Measurements from ENCODE around the gene NACAD. TPM values are rescaled to one million over a fixed set of nuclear protein-coding genes. Genes with fewer than 3 reads are reported as not detected.

NACAD gene
- total RNA-seq, 4 donors from 2014 or later, result 0.51 to 26.9 (median 5.4) TPM

GRCh38 chr7:45119550-45119949 lies 30.8 kb upstream of the NACAD start:
- no peaks in the 10 kb centered on the region for H3K9me3 ChIP-seq
- H3K27ac ChIP-seq, result no peak overlapping the region
- H3K27me3 ChIP-seq, result no peaks in the 10 kb centered on the region
- TF ChIP-seq, protein P1, sequence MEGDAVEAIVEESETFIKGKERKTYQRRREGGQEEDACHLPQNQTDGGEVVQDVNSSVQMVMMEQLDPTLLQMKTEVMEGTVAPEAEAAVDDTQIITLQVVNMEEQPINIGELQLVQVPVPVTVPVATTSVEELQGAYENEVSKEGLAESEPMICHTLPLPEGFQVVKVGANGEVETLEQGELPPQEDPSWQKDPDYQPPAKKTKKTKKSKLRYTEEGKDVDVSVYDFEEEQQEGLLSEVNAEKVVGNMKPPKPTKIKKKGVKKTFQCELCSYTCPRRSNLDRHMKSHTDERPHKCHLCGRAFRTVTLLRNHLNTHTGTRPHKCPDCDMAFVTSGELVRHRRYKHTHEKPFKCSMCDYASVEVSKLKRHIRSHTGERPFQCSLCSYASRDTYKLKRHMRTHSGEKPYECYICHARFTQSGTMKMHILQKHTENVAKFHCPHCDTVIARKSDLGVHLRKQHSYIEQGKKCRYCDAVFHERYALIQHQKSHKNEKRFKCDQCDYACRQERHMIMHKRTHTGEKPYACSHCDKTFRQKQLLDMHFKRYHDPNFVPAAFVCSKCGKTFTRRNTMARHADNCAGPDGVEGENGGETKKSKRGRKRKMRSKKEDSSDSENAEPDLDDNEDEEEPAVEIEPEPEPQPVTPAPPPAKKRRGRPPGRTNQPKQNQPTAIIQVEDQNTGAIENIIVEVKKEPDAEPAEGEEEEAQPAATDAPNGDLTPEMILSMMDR (IDR thresholded peaks at IDR 0.05), result no peak
- no peak for TF ChIP-seq POLR2A (IDR thresholded peaks at IDR 0.05)
- H3K4me3 ChIP-seq, result no peak overlapping the region
- H3K4me1 ChIP-seq, result no peaks in the 10 kb centered on the region
- no peak for DNase-seq
- intact Hi-C loops (cut with DNase I; ENCODE audit: low total_unique reads), result no loop called here
- H3K36me3 ChIP-seq, result no peaks in the 10 kb centered on the region

DNA sequence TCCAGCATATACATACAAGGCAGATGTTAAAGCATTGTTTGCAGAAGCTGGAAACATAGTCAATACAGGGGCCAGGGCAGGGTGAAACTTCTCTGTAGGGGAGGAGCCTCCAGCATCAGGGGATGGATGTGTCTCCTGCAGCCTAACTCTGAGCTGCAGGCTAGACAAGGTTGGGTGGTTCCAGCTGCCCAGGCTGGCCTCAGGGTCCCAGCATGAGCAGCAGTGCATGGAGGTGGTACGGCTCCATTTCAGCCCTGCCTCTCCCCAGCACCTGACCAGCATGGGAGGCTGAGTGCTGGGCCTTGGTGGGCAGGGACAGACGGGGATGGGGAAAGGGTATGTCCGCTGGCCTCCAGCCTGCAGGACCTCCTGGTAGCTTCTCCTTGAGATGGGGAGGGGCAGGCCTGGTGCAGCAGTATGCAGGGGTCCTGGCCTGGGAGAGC lies 30.1 kb upstream of the NACAD start:
- Histone ChIP-seq H3K4me1 (no peaks in the 10 kb centered on the region), H3K27ac (no peak overlapping the region), H3K4me3 (no peak overlapping the region), H3K27me3 (no peaks in the 10 kb centered on the region), H3K36me3 (no peaks in the 10 kb centered on the region), H3K9me3 (no peaks in the 10 kb centered on the region)
- DNase-seq, result no peak
- intact Hi-C loops (cut with DNase I; ENCODE audit: low total_unique reads), result no loop called here
- TF ChIP-seq, protein P1 (IDR thresholded peaks at IDR 0.05), result no peak
- TF ChIP-seq POLR2A (IDR thresholded peaks at IDR 0.05), result no peak

DNA sequence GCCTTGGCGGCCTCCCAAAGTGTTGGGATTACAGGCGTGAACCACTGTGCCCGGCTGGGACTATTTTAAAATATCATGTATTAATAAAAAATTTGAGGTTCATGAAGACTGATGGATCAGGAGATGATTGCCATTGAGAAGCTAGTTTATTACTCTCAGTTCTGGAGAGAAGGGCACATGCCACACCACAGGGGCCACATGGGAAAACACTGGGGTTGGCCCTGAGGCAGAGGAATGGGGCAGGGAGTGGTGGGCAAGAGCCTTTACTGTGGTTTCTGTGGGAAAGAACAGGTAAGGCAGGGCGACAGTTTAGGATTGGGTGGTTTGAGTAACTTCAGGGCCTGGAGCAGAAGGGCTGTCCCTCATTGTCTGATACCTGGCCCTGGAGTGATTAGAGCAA lies 29.5 kb upstream of the NACAD start:
- H3K4me1 ChIP-seq, result no peaks in the 10 kb centered on the region
- H3K27me3 ChIP-seq, result no peaks in the 10 kb centered on the region
- no peak overlapping the region for H3K4me3 ChIP-seq
- no peak for DNase-seq
- H3K36me3 ChIP-seq, result no peaks in the 10 kb centered on the region
- H3K9me3 ChIP-seq, result no peaks in the 10 kb centered on the region
- intact Hi-C loops (cut with DNase I; ENCODE audit: low total_unique reads), result no loop called here
- TF ChIP-seq, protein P1 (IDR thresholded peaks at IDR 0.05), result no peak
- TF ChIP-seq POLR2A (IDR thresholded peaks at IDR 0.05), result no peak
- H3K27ac ChIP-seq, result no peak overlapping the region

DNA sequence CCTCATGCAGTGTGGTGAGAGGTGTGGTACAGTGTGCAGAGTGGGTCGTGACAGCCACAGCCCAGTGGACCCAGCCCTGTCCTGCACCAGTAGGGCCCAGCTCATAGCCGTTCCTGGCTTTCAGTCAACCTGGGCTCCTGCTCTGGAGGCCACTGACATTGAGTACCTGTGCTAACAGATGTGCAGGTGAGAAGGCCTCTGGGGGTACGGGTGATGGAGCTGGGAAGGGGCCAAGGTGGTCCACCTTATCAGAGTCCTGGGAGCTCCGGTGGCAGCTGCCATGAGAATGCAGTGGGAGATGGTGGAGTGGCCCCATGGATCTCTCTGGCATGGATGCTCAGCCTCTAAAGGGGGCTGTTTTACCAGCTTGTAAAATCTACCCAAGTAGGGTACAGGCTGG lies 28.8 kb upstream of the NACAD start:
- H3K36me3 ChIP-seq, result no peaks in the 10 kb centered on the region
- intact Hi-C loops (cut with DNase I; ENCODE audit: low total_unique reads), result no loop called here
- H3K4me3 ChIP-seq, result no peak overlapping the region
- no peak for DNase-seq
- no peaks in the 10 kb centered on the region for H3K4me1 ChIP-seq
- no peak overlapping the region for H3K27ac ChIP-seq
- TF ChIP-seq, protein P1 (IDR thresholded peaks at IDR 0.05), result no peak
- no peak for TF ChIP-seq POLR2A (IDR thresholded peaks at IDR 0.05)
- no peaks in the 10 kb centered on the region for H3K9me3 ChIP-seq
- no peaks in the 10 kb centered on the region for H3K27me3 ChIP-seq

GRCh38 chr7:45116048-45116447 lies 27.3 kb upstream of the NACAD start:
- H3K4me1 ChIP-seq, result no peaks in the 10 kb centered on the region
- H3K4me3 ChIP-seq, result no peak overlapping the region
- intact Hi-C loops (cut with DNase I; ENCODE audit: low total_unique reads), result no loop called here
- no peak for TF ChIP-seq POLR2A (IDR thresholded peaks at IDR 0.05)
- TF ChIP-seq, protein P1 (IDR thresholded peaks at IDR 0.05), result no peak
- H3K36me3 ChIP-seq, result no peaks in the 10 kb centered on the region
- no peaks in the 10 kb centered on the region for H3K27me3 ChIP-seq
- DNase-seq, result no peak
- H3K27ac ChIP-seq, result no peak overlapping the region
- H3K9me3 ChIP-seq, result no peaks in the 10 kb centered on the region

All from uterus (tissue), 4 donors.